Measurements from ENCODE around the gene DDX46.
"Not testable (repeated sequence)": the region's sequence is repeated elsewhere in the genome, so short reads cannot be mapped to it uniquely, and the experiment has no call there.

Gene DDX46

DNA sequence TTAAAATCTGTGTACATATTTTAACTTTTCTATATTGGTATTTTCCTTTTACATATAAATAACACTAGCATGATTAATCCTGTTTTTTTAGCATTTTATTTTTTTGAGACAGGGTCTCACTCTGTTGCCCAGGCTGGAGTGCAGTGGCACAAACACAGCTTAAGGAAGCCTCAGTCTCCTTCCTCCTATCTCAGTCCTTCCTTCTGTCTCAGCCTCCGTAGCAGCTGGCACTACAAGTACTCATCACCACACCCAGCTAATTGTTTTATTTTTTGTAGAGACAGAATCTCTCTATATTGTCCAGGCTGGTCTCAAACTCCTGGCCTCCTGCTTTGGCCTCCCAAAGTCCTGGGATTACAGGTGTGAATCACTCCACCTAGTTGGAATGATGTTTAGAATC lies 85.7 kb downstream of the DDX46 start:
- TF ChIP-seq, protein P1, sequence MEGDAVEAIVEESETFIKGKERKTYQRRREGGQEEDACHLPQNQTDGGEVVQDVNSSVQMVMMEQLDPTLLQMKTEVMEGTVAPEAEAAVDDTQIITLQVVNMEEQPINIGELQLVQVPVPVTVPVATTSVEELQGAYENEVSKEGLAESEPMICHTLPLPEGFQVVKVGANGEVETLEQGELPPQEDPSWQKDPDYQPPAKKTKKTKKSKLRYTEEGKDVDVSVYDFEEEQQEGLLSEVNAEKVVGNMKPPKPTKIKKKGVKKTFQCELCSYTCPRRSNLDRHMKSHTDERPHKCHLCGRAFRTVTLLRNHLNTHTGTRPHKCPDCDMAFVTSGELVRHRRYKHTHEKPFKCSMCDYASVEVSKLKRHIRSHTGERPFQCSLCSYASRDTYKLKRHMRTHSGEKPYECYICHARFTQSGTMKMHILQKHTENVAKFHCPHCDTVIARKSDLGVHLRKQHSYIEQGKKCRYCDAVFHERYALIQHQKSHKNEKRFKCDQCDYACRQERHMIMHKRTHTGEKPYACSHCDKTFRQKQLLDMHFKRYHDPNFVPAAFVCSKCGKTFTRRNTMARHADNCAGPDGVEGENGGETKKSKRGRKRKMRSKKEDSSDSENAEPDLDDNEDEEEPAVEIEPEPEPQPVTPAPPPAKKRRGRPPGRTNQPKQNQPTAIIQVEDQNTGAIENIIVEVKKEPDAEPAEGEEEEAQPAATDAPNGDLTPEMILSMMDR (IDR thresholded peaks at IDR 0.05; ENCODE audit: borderline replicate concordance, insufficient read depth, low read depth, low read length), result no peak
- no peak overlapping the region for H3K4me3 ChIP-seq (ENCODE audit: low read depth, low read length)

DNA sequence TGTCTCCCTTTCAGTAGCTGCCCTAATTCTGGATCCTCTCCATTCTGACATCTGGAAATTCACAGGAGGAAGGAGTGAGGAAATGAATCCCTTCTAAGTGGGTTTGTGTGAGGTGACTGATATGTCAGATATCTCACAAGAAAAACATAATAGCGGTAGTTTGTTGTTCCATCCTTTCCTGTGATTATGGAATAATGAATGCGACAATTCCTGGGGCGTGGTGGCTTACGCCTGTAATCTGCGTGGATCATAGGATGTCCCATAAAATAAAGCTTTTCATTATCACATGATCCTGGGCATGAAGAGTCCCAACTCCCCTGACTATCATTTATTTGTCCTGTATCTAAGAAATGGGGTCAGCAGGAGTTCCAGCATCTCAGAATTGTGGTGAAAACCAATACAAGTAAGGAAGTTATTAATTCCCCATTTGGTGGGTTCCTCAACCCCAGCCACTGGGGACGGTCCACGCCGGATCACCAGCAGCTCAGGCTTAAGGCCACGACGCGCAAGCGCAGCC lies 86.8 kb downstream of the DDX46 start:
- H3K4me3 ChIP-seq (ENCODE audit: low read depth, low read length), result no peak overlapping the region
- TF ChIP-seq, protein P1 (IDR thresholded peaks at IDR 0.05; ENCODE audit: borderline replicate concordance, insufficient read depth, low read depth, low read length), result no peak

DNA sequence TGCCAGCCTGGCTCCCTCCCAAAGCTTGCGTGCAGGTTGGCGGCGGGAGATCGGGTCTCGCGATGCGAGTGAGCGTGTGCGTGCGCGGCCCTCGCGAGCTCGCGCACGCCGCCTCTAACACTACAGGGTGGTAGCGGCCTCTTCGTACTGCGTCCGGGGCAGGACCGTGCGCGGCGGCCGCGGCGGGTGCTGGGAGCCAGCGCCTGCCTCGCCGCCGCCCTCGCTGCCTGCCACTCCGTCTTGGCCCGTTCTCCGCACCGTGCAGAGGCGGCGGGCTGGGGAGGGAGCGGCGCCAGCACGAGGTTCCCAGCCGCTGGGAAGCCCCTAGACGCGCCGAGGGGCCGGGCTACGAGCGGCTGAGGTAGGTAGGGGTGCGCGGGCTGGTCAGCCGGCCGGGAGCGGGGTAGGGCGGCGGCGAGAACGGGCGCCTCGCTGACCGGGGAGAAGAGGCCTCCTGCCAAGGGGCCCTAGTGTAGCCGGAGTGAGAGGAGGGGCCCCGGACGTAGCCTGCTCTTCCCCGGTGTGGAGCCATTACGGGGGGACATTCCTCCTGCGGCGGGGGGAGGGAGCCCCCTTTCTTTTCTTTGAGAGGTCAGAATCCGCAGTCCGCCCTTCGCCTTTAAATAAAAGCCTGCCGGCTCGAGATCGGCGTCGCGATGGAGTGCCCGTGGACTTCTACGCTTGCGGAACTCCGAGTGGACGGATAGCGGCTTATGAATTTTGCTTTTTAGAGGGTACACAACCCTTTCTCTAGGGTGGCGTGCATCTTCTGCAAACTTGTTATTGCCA lies 87.5 kb downstream of the DDX46 start, which contains the start of gene C5orf24:
TSS of gene C5orf24 (plus strand) at position 117 of the 789 bp plus-strand sequence. CDS start 8,933 bp downstream, outside the sequence.
- H3K4me3 ChIP-seq (ENCODE audit: low read depth, low read length), result peak within 1 kb of the TSS; percentile 85
- TF ChIP-seq, protein P1 (IDR thresholded peaks at IDR 0.05; ENCODE audit: borderline replicate concordance, insufficient read depth, low read depth, low read length), result no peak

DNA sequence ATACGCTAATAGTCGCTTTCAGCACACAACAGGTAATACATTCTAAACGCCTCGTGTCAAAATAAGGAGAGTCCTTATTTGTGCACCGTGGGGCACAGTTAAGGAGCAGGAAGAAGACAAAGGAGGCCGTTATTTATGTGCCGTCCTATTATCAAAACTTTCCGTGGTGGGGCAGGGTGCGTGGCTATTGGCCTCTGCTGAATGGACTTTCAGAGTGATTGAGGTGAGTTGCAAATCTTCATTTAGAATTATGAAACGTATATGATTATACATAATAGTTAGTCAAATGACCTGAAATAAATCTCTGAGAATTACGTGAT lies 88.0 kb downstream of the DDX46 start:
- peak overlapping the region; percentile 85 for H3K4me3 ChIP-seq (ENCODE audit: low read depth, low read length)
- TF ChIP-seq, protein P1 (IDR thresholded peaks at IDR 0.05; ENCODE audit: borderline replicate concordance, insufficient read depth, low read depth, low read length), result no peak

DNA sequence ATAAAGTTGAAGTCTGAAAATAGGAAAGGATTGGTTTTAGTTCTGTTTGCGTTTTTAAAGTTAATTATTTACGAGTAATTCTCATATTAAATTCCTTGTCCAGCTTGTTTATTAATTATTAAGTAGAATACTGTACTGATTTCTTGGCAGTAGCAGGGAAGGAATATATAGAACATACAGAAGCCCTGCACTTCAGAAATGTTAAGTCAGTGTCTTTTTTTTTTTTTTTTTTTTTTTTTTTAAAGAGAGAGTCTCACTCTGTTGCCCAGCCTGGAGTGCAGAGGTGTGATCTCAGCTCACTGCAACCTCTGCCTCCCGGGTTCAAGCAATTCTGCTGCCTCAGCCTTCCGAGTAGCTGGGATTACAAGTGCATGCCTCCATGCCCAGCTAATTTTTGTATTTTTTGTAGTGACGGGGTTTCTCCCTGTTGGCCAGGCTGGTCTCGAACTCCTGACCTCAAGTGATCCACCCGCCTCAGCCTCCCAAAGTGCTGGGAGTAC lies 90.9 kb downstream of the DDX46 start:
- H3K4me3 ChIP-seq (ENCODE audit: low read depth, low read length), result not testable (repeated sequence)

DNA sequence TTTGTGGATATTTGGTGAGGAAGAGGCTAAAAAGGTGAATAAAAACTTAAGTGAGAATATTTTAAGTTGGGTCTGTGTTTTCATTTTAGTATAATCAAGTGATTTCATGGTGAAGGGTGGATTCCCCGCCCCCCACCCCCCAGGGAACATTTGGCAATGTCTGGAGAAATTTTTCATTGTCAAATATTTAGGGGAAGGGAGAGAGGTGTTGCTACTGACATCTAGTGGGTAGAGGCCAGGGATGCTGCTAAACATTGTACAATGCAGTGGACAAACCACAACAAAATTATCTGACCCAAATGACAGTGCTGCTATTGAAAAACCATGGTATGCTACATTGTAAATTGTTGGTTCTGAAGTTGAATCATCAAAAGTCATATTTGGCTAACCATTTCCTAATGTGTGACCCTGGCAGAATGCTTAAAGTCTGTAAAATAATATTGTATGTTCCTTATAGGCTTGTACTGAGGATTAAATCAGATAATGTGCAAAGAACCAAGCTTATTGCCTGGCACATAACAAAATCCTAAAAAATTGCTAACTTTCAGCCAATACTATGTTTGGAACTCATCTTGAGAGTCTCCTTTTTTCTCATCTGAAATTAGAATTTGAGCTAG lies 92.8 kb downstream of the DDX46 start:
- no peak overlapping the region for H3K4me3 ChIP-seq (ENCODE audit: low read depth, low read length)

DNA sequence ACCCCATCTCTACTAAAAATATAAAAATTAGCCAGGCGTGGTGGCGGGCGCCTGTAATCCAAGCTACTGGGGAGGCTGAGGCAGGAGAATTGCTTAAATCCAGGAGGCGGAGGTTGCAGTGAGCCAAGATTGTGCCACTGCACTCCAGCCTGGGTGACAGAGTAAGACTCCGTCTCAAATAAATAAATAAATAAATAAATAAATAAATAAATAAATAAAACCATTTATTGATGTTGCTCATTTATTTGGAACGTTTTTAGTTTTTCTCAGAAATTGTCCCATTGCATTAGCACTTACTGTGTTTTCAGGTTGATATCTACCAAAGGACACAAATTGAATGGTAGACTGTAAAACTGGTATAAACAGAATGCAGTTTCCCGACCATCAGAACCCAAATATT lies 97.9 kb downstream of the DDX46 start:
- H3K4me3 ChIP-seq (ENCODE audit: low read depth, low read length), result not testable (repeated sequence)

More for the DNA sequence above, 92.8 kb downstream of the DDX46 start:
- TF ChIP-seq, protein P1 (IDR thresholded peaks at IDR 0.05; ENCODE audit: borderline replicate concordance, insufficient read depth, low read depth, low read length), result peak; percentile 52

DNA sequence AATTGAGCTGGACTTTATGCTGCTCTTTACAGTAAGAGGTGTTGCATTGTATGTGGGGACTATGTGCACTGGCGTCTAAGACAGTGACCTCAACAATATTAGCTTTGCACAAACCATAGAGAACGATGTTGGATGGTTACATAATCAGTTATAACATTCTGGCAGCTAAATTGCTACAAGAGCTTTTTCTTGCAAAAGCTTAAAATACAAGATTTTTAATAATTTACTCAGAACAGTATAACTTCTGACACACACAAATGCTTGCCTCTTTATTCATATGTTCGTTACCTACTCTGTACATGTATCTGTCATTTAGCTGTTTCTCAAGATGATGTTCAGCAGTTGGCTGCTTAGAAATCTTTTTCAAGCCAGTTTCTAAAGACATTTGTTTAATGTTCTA lies 98.8 kb downstream of the DDX46 start:
- TF ChIP-seq, protein P1 (IDR thresholded peaks at IDR 0.05; ENCODE audit: borderline replicate concordance, insufficient read depth, low read depth, low read length), result no peak
- no peak overlapping the region for H3K4me3 ChIP-seq (ENCODE audit: low read depth, low read length)

All from GM12875 (cell line).